Measurements from ENCODE around the gene IGF1R. TPM values are rescaled to one million over a fixed set of nuclear protein-coding genes. Genes with fewer than 3 reads are reported as not detected.

Gene IGF1R
- total RNA-seq, 4 donors from 2014 or later, result 51.5 to 146 (median 89.6) TPM

DNA sequence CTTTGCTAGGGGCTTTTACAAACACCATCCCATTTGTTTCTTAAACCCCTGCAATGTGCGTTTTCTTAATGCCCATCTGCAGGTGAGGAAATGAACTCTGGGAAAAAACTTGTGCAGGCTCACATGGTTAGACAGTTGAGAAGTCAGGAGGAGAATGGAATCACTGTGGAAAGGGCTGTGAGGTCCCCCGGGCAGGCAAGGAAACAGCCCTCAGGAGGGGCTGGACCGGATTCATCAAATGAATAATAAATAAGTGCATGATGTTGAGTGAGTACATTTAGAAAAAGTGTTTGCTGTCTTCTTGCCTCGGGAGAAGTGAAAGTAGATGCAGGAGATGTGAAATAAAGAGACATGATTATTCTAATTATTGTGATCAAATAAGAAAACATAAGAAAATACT is 282.7 kb downstream of the IGF1R start:
- TF ChIP-seq, protein P1, sequence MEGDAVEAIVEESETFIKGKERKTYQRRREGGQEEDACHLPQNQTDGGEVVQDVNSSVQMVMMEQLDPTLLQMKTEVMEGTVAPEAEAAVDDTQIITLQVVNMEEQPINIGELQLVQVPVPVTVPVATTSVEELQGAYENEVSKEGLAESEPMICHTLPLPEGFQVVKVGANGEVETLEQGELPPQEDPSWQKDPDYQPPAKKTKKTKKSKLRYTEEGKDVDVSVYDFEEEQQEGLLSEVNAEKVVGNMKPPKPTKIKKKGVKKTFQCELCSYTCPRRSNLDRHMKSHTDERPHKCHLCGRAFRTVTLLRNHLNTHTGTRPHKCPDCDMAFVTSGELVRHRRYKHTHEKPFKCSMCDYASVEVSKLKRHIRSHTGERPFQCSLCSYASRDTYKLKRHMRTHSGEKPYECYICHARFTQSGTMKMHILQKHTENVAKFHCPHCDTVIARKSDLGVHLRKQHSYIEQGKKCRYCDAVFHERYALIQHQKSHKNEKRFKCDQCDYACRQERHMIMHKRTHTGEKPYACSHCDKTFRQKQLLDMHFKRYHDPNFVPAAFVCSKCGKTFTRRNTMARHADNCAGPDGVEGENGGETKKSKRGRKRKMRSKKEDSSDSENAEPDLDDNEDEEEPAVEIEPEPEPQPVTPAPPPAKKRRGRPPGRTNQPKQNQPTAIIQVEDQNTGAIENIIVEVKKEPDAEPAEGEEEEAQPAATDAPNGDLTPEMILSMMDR (IDR thresholded peaks at IDR 0.05), result no peak
- no peak for TF ChIP-seq POLR2A (IDR thresholded peaks at IDR 0.05)
- Histone ChIP-seq H3K27ac (no peak overlapping the region), H3K4me1 (peaks cover 11 to 18% of the 10 kb centered on the region in 2 donors), H3K36me3 (peaks cover 0 to 8% of the 10 kb centered on the region in 2 donors), H3K9me3 (no peaks in the 10 kb centered on the region), H3K4me3 (replicated peaks in 1 of 3) (no peak overlapping the region), H3K27me3 (no peaks in the 10 kb centered on the region)
- 81 to 83% methylated on average over 4 of the region's 4 CpGs for WGBS, 2 donors
- intact Hi-C loops (cut with DNase I), result no loop called here
- no peak for DNase-seq

DNA sequence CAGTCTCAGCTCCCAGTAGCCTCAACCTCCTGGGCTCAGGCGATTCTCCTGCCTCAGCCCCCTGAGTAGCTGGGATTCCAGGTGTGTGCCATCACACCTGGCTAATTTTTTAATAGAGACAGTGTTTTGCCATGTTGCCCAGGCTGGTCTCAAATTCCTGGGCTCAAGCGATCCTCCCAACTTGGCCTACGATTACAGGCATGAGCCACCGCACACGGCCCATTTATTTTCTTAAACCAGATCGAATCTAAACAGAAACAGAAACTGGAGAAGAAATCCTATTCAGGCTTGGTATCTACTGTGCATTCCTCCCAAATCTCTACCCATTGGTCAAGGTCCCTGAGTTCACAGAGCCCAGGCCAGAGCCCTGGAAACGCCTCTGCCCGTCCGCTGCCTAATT is 285.1 kb downstream of the IGF1R start:
- Histone ChIP-seq H3K4me1 (peaks cover 21 to 24% of the 10 kb centered on the region in 2 donors), H3K27ac (peak overlapping the region; percentile 83 to 96 (median 84)), H3K27me3 (no peaks in the 10 kb centered on the region), H3K36me3 (peaks cover 0 to 8% of the 10 kb centered on the region in 2 donors), H3K9me3 (no peaks in the 10 kb centered on the region), H3K4me3 (replicated peaks in 1 of 3) (no peak overlapping the region)
- intact Hi-C loops (cut with DNase I), result no loop called here
- DNase-seq, result peak; percentile 54 to 71
- peak in 1 of 2 donors; percentile 27 for TF ChIP-seq POLR2A (IDR thresholded peaks at IDR 0.05)
- TF ChIP-seq, protein P1 (IDR thresholded peaks at IDR 0.05), result no peak
- 45 to 52% methylated on average over 9 of the region's 9 CpGs for WGBS, 2 donors

GRCh38 chr15:98935736-98936135 is 287.4 kb downstream of the IGF1R start:
- intact Hi-C loops (cut with DNase I), result no loop called here
- no peak for DNase-seq
- peak overlapping the region in 2 of 3 donors; percentile 47 to 97 for H3K27ac ChIP-seq
- H3K4me1 ChIP-seq, result peaks cover 38 to 45% of the 10 kb centered on the region in 2 donors
- H3K27me3 ChIP-seq, result no peaks in the 10 kb centered on the region
- no peaks in the 10 kb centered on the region for H3K9me3 ChIP-seq
- TF ChIP-seq POLR2A (IDR thresholded peaks at IDR 0.05), result no peak
- TF ChIP-seq, protein P1 (IDR thresholded peaks at IDR 0.05), result no peak
- no peaks in the 10 kb centered on the region for H3K36me3 ChIP-seq
- no peak overlapping the region for H3K4me3 ChIP-seq (replicated peaks in 1 of 3)
- WGBS, 2 donors, result 67 to 68% methylated on average over 12 of the region's 12 CpGs

- H3K4me3 ChIP-seq (replicated peaks in 1 of 3), result no peak overlapping the region
- no peaks in the 10 kb centered on the region for H3K9me3 ChIP-seq
- no peak for DNase-seq
- WGBS, 2 donors, result 77 to 79% methylated on average over 7 of the region's 7 CpGs
- H3K36me3 ChIP-seq, result peaks cover 0 to 3% of the 10 kb centered on the region in 2 donors
- intact Hi-C loops (cut with DNase I), result no loop called here
- H3K27me3 ChIP-seq, result no peaks in the 10 kb centered on the region
- H3K4me1 ChIP-seq, result peaks cover 54 to 58% of the 10 kb centered on the region in 2 donors
- TF ChIP-seq POLR2A (IDR thresholded peaks at IDR 0.05), result peak in 1 of 2 donors; percentile 8
- TF ChIP-seq, protein P1 (IDR thresholded peaks at IDR 0.05), result no peak
- peak overlapping the region; percentile 93 to 97 (median 93) for H3K27ac ChIP-seq
Observed at GRCh38 chr15:98937413-98938104, 289.2 kb downstream of the IGF1R start.

DNA sequence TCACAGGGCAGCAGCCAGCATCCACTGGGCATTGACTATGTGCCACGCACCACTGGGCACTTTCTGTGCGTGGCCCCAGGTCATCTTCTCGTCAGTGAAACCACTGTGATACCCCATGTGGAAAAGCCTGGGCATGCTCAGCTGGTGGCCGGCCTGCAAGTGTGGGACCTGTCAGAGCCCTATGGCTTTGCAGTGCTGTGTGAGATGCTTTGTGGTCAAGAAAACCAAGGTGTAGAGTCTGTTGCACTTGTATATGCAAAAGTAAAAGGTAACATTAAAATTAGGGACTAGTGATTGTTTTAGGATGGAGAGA is 289.7 kb downstream of the IGF1R start:
- H3K36me3 ChIP-seq, result peaks cover 0 to 3% of the 10 kb centered on the region in 2 donors
- DNase-seq, result peak in 1 of 2 donors; percentile 48
- peak overlapping the region; percentile 93 to 97 (median 93) for H3K27ac ChIP-seq
- H3K4me3 ChIP-seq (replicated peaks in 1 of 3), result no peak overlapping the region
- H3K4me1 ChIP-seq, result peaks cover 53 to 58% of the 10 kb centered on the region in 2 donors
- WGBS, 2 donors, result 46 to 60% methylated on average over 4 of the region's 4 CpGs
- no peaks in the 10 kb centered on the region for H3K9me3 ChIP-seq
- no peaks in the 10 kb centered on the region for H3K27me3 ChIP-seq
- no peak for TF ChIP-seq POLR2A (IDR thresholded peaks at IDR 0.05)
- TF ChIP-seq, protein P1 (IDR thresholded peaks at IDR 0.05), result no peak
- intact Hi-C loops (cut with DNase I), result no loop called here
